Lower leg skin (tissue), 4 donors: ENCODE data around the gene VWC2L. TPM values are rescaled to one million over a fixed set of nuclear protein-coding genes. Genes with fewer than 3 reads are reported as not detected.

Experiments
- DNase-seq, 2 donors: peaks; one replicate each; pipeline ENCODE4 v3.0.0-alpha.2; 2019; ENCODE audit warnings: low spot score in 2 of 2
- H3K4me3 ChIP-seq: fragments of 200-600 bp; sonication (generic); 2 replicates; pipeline ENCODE4 v1.5.1; 2017; ENCODE audit warnings: mild to moderate bottlenecking, low read depth; ENCODE audit not compliant: poor library complexity, severe bottlenecking
- CTCF ChIP-seq, 3 donors: fragments of 450-650 bp; IDR thresholded peaks; one replicate each; pipeline ENCODE4 v1.5.1; 2016; ENCODE audit warnings: antibody characterized with exemption in 3 of 3, mild to moderate bottlenecking in 3 of 3, moderate library complexity in 2 of 3
- POLR2A ChIP-seq, 2 donors: fragments of 450-650 bp; IDR thresholded peaks; one replicate each; pipeline ENCODE4 v1.6.1; 2016 to 2017; ENCODE audit warnings: antibody characterized with exemption in 2 of 2, mild to moderate bottlenecking in 1 of 2, moderate library complexity in 1 of 2
- WGBS, 2 donors: methylation state at CpG; one replicate each; pipeline ENCODE4 v1.1.5; 2018; 5-methylcytosine and 5-hydroxymethylcytosine counted together
- intact Hi-C: fragments of 100-400 bp; cut with DNase I; formaldehyde crosslinking; loops from one replicate; pipeline ENCODE4 v1.15.0; 2023; ENCODE audit warnings: low total_unique reads
- total RNA-seq, 4 donors: library from RNA; depleted of rRNA; stranded (reverse); fragments of >200 nt; gene quantifications; one replicate each; pipeline ENCODE4 v1.1.0, GENCODE V29; 2016

The VWC2L gene
- total RNA-seq, 4 donors from 2014 or later: not detected

DNA sequence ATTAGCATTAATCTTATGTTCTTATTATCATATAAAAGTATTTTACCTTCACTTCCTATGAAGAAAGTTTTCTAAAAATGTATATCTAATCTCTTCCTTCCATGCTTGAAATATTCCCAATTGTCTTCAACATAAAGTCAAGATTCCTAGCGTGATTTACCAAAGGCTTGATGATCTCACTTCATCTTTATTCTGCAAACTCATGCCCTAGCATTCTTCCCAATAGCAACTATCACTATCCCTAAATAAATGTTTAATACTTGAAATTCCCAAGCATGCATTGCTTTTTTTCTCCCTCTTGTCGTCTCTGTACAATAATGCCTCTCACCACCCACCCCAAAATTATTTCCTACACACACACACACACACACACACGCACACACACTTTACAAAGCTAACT is 125.8 kb downstream of the VWC2L start:
- WGBS, 2 donors: 65 to 66% methylated on average over 3 of the region's 3 CpGs

GRCh38 chr2:214537929-214538328 is 127.1 kb downstream of the VWC2L start:
- DNase-seq: no peak
- 45 to 61% methylated on average over 3 of the region's 3 CpGs for WGBS, 2 donors
- intact Hi-C loops: no loop called here
- no peak for TF ChIP-seq POLR2A (IDR thresholded peaks at IDR 0.05)
- no peak for TF ChIP-seq CTCF (IDR thresholded peaks at IDR 0.05)
- H3K4me3 ChIP-seq: no peak overlapping the region

More for the DNA sequence above, 125.8 kb downstream of the VWC2L start:
- no peak overlapping the region for H3K4me3 ChIP-seq
- TF ChIP-seq CTCF (IDR thresholded peaks at IDR 0.05) (no peak), POLR2A (IDR thresholded peaks at IDR 0.05) (no peak)
- DNase-seq: no peak
- intact Hi-C loops: no loop called here

DNA sequence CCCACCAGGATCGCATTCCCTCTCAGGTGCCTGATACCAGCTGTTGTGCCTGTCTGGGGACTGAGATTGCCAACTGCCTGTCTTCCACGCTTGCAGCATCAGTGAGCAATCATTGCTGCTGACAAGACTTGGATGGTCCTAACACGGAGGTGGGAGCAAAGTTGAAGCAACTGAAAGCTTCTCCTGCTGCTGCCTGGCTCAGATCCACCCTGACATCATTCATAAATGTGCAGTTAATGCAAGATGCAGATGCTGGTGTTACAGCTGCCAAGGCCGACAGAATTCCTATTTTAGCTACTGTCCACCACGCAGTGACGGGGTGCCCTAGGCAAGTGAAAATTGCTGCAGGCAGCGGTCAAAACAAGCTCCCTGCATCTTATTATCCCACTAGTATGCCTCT is 131.4 kb downstream of the VWC2L start:
- DNase-seq: no peak
- 61 to 65% methylated on average over 7 of the region's 7 CpGs for WGBS, 2 donors
- no peak for TF ChIP-seq POLR2A (IDR thresholded peaks at IDR 0.05)
- no peak for TF ChIP-seq CTCF (IDR thresholded peaks at IDR 0.05)
- H3K4me3 ChIP-seq: no peak overlapping the region
- intact Hi-C loops: no loop called here

- DNase-seq: no peak
- H3K4me3 ChIP-seq: no peak overlapping the region
- TF ChIP-seq POLR2A (IDR thresholded peaks at IDR 0.05) (no peak), CTCF (IDR thresholded peaks at IDR 0.05) (no peak)
- intact Hi-C loops: no loop called here
- WGBS, 2 donors: 74 to 79% methylated on average over 1 of the region's 1 CpG
Observed at GRCh38 chr2:214542866-214543265, 132.0 kb downstream of the VWC2L start.

DNA sequence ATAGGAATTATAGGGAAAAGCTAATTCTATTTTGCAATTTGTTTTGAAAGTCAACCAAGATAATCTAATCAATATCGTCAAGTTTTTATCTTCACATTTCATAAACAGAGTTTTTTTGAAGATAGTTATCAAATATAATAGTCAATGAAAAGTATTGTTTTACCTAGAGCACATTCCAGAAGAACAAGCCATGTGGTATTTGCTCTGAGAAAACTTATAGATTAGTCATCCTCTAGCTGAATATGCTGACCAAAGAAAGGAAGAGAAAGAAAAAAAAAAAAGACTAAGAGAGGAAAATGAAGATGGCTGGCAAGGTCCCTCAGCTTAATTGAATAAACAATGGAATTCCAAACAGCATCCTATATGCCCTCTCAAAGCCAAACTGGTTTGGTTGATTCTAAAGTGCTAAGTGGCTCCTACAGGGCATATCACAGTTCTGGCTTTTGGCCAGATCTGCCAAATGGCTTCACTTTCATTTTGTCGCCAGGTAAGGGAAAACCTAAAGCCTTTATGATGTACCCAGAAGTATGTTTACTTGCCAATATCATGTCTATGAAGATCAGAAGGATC is 132.6 kb downstream of the VWC2L start:
- H3K4me3 ChIP-seq: no peak overlapping the region
- TF ChIP-seq CTCF (IDR thresholded peaks at IDR 0.05): no peak
- no peak for TF ChIP-seq POLR2A (IDR thresholded peaks at IDR 0.05)
- 62 to 72% methylated on average over 2 of the region's 2 CpGs for WGBS, 2 donors
- intact Hi-C loops: no loop called here
- DNase-seq: no peak

GRCh38 chr2:214545898-214546542 is 135.2 kb downstream of the VWC2L start:
- no peak for DNase-seq
- intact Hi-C loops: no loop called here
- 23 to 26% methylated on average over 1 of the region's 1 CpG for WGBS, 2 donors
- TF ChIP-seq POLR2A (IDR thresholded peaks at IDR 0.05) (no peak), CTCF (IDR thresholded peaks at IDR 0.05) (no peak)
- H3K4me3 ChIP-seq: no peak overlapping the region
